T-helper 9 cell (primary cell): Measurements from ENCODE around the gene TMEM101.
"Not testable (repeated sequence)": the region's sequence is repeated elsewhere in the genome, so short reads cannot be mapped to it uniquely, and the experiment has no call there.

Source experiments
- DNase-seq: peaks from one replicate; pipeline ENCODE4 v3.0.0-alpha.2; 2020

The TMEM101 gene

GRCh38 chr17:44023545-44024270 lies 8.9 kb upstream of the TMEM101 start:
- no peak for DNase-seq

GRCh38 chr17:44022246-44022645 lies 7.5 kb upstream of the TMEM101 start:
- no peak for DNase-seq

- DNase-seq: not testable (repeated sequence)
These were observed 6.5 kb upstream of the TMEM101 start for GRCh38 chr17:44021227-44021626.

GRCh38 chr17:44014133-44014436 lies 678 bp downstream of the TMEM101 start:
- no peak for DNase-seq

- DNase-seq: no peak
These were observed 1.9 kb downstream of the TMEM101 start for GRCh38 chr17:44012874-44013273.

GRCh38 chr17:44012391-44012790 lies 2.4 kb downstream of the TMEM101 start:
- no peak for DNase-seq

- no peak for DNase-seq
These were observed 2.9 kb downstream of the TMEM101 start for GRCh38 chr17:44011876-44012275.

- DNase-seq: no peak
These were observed 3.7 kb downstream of the TMEM101 start for GRCh38 chr17:44010966-44011647.

- no peak for DNase-seq
These were observed 6.4 kb downstream of the TMEM101 start for GRCh38 chr17:44008205-44008909.

GRCh38 chr17:44007346-44008204 lies 7.2 kb downstream of the TMEM101 start:
- no peak for DNase-seq

GRCh38 chr17:44006598-44007345 lies 8.0 kb downstream of the TMEM101 start:
- peak; percentile 99 for DNase-seq

- no peak for DNase-seq
These were observed 8.5 kb downstream of the TMEM101 start for GRCh38 chr17:44006272-44006597.

GRCh38 chr17:44005527-44006271 lies 9.1 kb downstream of the TMEM101 start:
- DNase-seq: peak; percentile 19

GRCh38 chr17:44004761-44005526 lies 9.8 kb downstream of the TMEM101 start:
- peak; percentile 20 for DNase-seq

- no peak for DNase-seq
These were observed 10.5 kb downstream of the TMEM101 start, which contains the start of gene NAGS for GRCh38 chr17:44004077-44004760. Gene NAGS (plus strand): TSS chr17:44004622. CDS start chr17:44004664, 42 bp downstream.

- DNase-seq: no peak
These were observed 12.5 kb downstream of the TMEM101 start for GRCh38 chr17:44002141-44002848.

- no peak for DNase-seq
These were observed 13.3 kb downstream of the TMEM101 start for GRCh38 chr17:44001461-44001920.

- DNase-seq: no peak
These were observed 13.8 kb downstream of the TMEM101 start for GRCh38 chr17:44000871-44001460.
